Measurements from ENCODE around the gene NR2F1-AS1. TPM values are rescaled to one million over a fixed set of nuclear protein-coding genes. Genes with fewer than 3 reads are reported as not detected.

The NR2F1-AS1 gene
- polyA plus RNA-seq, 1 experiment = 29.9 TPM

GRCh38 chr5:93402451-93402850 lies 178.6 kb downstream of the NR2F1-AS1 start:
- ChIA-PET CTCF (interaction anchor here (0.6 kb wide), 1 partner anchor 310 kb away, joined by 4 read pairs; no protein-coding TSS in a partner anchor), POLR2A (no interaction called here)
- DNase-seq (ENCODE audit: low read depth, low spot score) = no peak
- Histone ChIP-seq H3K27me3 (ENCODE audit: control insufficient read depth, insufficient read depth, low read length) (no peaks in the 10 kb centered on the region), H3K9me3 (ENCODE audit: control insufficient read depth, insufficient read depth, low read length) (no peaks in the 10 kb centered on the region), H3K27ac (ENCODE audit: low read depth, low read length) (no peak overlapping the region), H3K4me3 (ENCODE audit: low read depth, low read length) (no peak overlapping the region)
- TF ChIP-seq CTCF (IDR thresholded peaks at IDR 0.05; ENCODE audit: low read depth, low read length) = no peak

- ChIA-PET CTCF (interaction anchor here (0.6 to 0.8 kb wide), 2 partner anchors 8 to 309 kb away, joined by 4 read pairs; no protein-coding TSS in a partner anchor), POLR2A (no interaction called here)
- no peaks in the 10 kb centered on the region for H3K9me3 ChIP-seq (ENCODE audit: control insufficient read depth, insufficient read depth, low read length)
- no peaks in the 10 kb centered on the region for H3K27me3 ChIP-seq (ENCODE audit: control insufficient read depth, insufficient read depth, low read length)
- DNase-seq (ENCODE audit: low read depth, low spot score) = no peak
- TF ChIP-seq CTCF (IDR thresholded peaks at IDR 0.05; ENCODE audit: low read depth, low read length) = no peak
- H3K27ac ChIP-seq (ENCODE audit: low read depth, low read length) = no peak overlapping the region
- H3K4me3 ChIP-seq (ENCODE audit: low read depth, low read length) = no peak overlapping the region
Measured at GRCh38 chr5:93401634-93402213, 179.3 kb downstream of the NR2F1-AS1 start.

DNA sequence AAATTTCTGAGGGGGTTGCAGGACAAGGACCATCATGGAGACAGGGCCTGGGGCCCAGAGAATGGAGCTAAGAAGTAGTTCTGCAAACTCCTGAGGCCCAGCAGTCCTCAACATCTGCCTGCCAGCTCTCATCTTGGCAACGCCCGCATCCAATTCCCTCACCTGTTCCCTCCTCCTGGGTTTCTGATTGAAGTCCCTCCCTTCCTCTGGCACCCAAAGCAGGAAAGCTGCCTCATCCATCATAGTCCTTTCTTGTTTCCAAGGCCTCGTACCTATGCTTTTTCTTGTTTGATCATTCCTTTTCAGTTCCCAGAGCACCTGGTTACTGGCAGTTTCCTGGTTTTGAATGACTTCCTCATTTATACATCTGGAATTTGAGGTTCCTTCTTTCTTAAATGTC lies 181.3 kb downstream of the NR2F1-AS1 start:
- H3K27ac ChIP-seq (ENCODE audit: low read depth, low read length) = no peak overlapping the region
- no peak for TF ChIP-seq CTCF (IDR thresholded peaks at IDR 0.05; ENCODE audit: low read depth, low read length)
- no peaks in the 10 kb centered on the region for H3K27me3 ChIP-seq (ENCODE audit: control insufficient read depth, insufficient read depth, low read length)
- H3K9me3 ChIP-seq (ENCODE audit: control insufficient read depth, insufficient read depth, low read length) = no peaks in the 10 kb centered on the region
- DNase-seq (ENCODE audit: low read depth, low spot score) = no peak
- CTCF ChIA-PET = no interaction called here
- no peak overlapping the region for H3K4me3 ChIP-seq (ENCODE audit: low read depth, low read length)
- POLR2A ChIA-PET = no interaction called here

DNA sequence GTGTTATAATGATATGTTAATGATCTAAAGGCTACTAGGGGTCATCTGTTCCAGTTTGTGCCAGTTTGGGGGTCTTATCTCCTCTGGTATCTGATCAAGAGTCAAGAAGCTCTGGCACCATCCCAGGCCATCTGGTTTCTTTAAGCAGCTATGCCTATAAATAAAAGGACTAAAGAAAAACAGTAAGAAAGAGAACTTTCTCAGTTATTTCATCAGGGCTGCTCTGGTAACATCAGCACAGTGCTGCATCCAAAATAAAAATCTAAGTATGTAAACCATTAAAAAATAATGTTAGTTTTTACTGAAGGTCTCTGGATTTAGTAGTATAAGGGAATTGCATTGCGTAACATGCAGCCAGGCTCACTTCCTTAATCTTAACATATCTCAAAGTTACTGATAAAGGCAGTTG lies 185.0 kb downstream of the NR2F1-AS1 start:
- H3K4me3 ChIP-seq (ENCODE audit: low read depth, low read length) = no peak overlapping the region
- H3K27ac ChIP-seq (ENCODE audit: low read depth, low read length) = no peak overlapping the region
- ChIA-PET CTCF (no interaction called here), POLR2A (no interaction called here)
- DNase-seq (ENCODE audit: low read depth, low spot score) = no peak
- H3K27me3 ChIP-seq (ENCODE audit: control insufficient read depth, insufficient read depth, low read length) = no peaks in the 10 kb centered on the region
- no peak for TF ChIP-seq CTCF (IDR thresholded peaks at IDR 0.05; ENCODE audit: low read depth, low read length)
- no peaks in the 10 kb centered on the region for H3K9me3 ChIP-seq (ENCODE audit: control insufficient read depth, insufficient read depth, low read length)

- no peaks in the 10 kb centered on the region for H3K27me3 ChIP-seq (ENCODE audit: control insufficient read depth, insufficient read depth, low read length)
- no peaks in the 10 kb centered on the region for H3K9me3 ChIP-seq (ENCODE audit: control insufficient read depth, insufficient read depth, low read length)
- H3K27ac ChIP-seq (ENCODE audit: low read depth, low read length) = no peak overlapping the region
- H3K4me3 ChIP-seq (ENCODE audit: low read depth, low read length) = no peak overlapping the region
- DNase-seq (ENCODE audit: low read depth, low spot score) = no peak
- no peak for TF ChIP-seq CTCF (IDR thresholded peaks at IDR 0.05; ENCODE audit: low read depth, low read length)
- POLR2A ChIA-PET = no interaction called here
- CTCF ChIA-PET = no interaction called here
Measured at GRCh38 chr5:93395010-93395409, 186.0 kb downstream of the NR2F1-AS1 start.
